HG03457 (cell line): ENCODE results near the gene CHST1.

Experiments used
- ATAC-seq: cut with Tn5 transposase; IDR thresholded peaks from one replicate; pipeline ENCODE4 v1.9.1; 2021; ENCODE audit warnings: moderate number of reproducible peaks; ENCODE audit not compliant: unreplicated experiment

The CHST1 gene

GRCh38 chr11:45646275-45646927 lies 19.0 kb downstream of the CHST1 start:
- ATAC-seq, result no peak

GRCh38 chr11:45644981-45645889 lies 20.2 kb downstream of the CHST1 start:
- no peak for ATAC-seq

- ATAC-seq, result no peak
Observed at GRCh38 chr11:45643598-45644260, 21.7 kb downstream of the CHST1 start.

GRCh38 chr11:45641961-45642360 lies 23.5 kb downstream of the CHST1 start:
- ATAC-seq, result no peak

GRCh38 chr11:45638051-45638450 lies 27.4 kb downstream of the CHST1 start:
- ATAC-seq, result no peak

GRCh38 chr11:45635907-45636306 lies 29.5 kb downstream of the CHST1 start:
- ATAC-seq, result no peak

- ATAC-seq, result no peak
Observed at GRCh38 chr11:45625611-45626010, 39.8 kb downstream of the CHST1 start.

GRCh38 chr11:45624095-45624494 lies 41.3 kb downstream of the CHST1 start:
- ATAC-seq, result no peak

GRCh38 chr11:45622861-45623260 lies 42.6 kb downstream of the CHST1 start:
- ATAC-seq, result no peak

GRCh38 chr11:45622283-45622682 lies 43.1 kb downstream of the CHST1 start:
- ATAC-seq, result no peak

- ATAC-seq, result no peak
Observed at GRCh38 chr11:45621588-45621987, 43.8 kb downstream of the CHST1 start.

- ATAC-seq, result no peak
Observed at GRCh38 chr11:45620243-45620642, 45.2 kb downstream of the CHST1 start.

GRCh38 chr11:45618897-45619296 lies 46.5 kb downstream of the CHST1 start:
- ATAC-seq, result no peak

GRCh38 chr11:45617871-45618601 lies 47.4 kb downstream of the CHST1 start:
- no peak for ATAC-seq

GRCh38 chr11:45616802-45617549 lies 48.4 kb downstream of the CHST1 start:
- no peak for ATAC-seq

- no peak for ATAC-seq
Observed at GRCh38 chr11:45615182-45615792, 50.1 kb downstream of the CHST1 start.

- ATAC-seq, result no peak
Observed at GRCh38 chr11:45614196-45614828, 51.1 kb downstream of the CHST1 start.

- no peak for ATAC-seq
Observed at GRCh38 chr11:45610627-45611026, 54.8 kb downstream of the CHST1 start.

- no peak for ATAC-seq
Observed at GRCh38 chr11:45609902-45610301, 55.5 kb downstream of the CHST1 start.
